Ishikawa (cell line): ENCODE measurements around the gene ILK.

Source experiments
- CEBPB ChIP-seq: IDR thresholded peaks from 2 replicates; pipeline ENCODE4 v1.6.1; 2012
- CREB1 ChIP-seq: IDR thresholded peaks from 2 replicates; pipeline ENCODE4 v1.6.1; 2012; ENCODE audit warnings: low read depth
- EGR1 ChIP-seq: IDR thresholded peaks from 2 replicates; pipeline ENCODE4 v1.6.1; 2012
- EP300 ChIP-seq: IDR thresholded peaks from 2 replicates; pipeline ENCODE4 v1.6.1; 2012; ENCODE audit warnings: borderline replicate concordance
- FOXM1 ChIP-seq: IDR thresholded peaks from 2 replicates; pipeline ENCODE4 v1.6.1; 2012; ENCODE audit warnings: low read depth, borderline replicate concordance
- MAX ChIP-seq: IDR thresholded peaks from 2 replicates; pipeline ENCODE4 v1.6.1; 2012
- NFIC ChIP-seq: IDR thresholded peaks from 2 replicates; pipeline ENCODE4 v1.6.1; 2012
- RAD21 ChIP-seq: IDR thresholded peaks from 2 replicates; pipeline ENCODE4 v1.6.1; 2012; ENCODE audit warnings: low read depth
- REST ChIP-seq: IDR thresholded peaks from 2 replicates; pipeline ENCODE4 v1.6.1; 2012; ENCODE audit warnings: low read depth, mild to moderate bottlenecking
- TAF1 ChIP-seq: IDR thresholded peaks from 2 replicates; pipeline ENCODE4 v1.6.1; 2012; ENCODE audit warnings: low read depth, mild to moderate bottlenecking
- TCF12 ChIP-seq: IDR thresholded peaks from 2 replicates; pipeline ENCODE4 v1.6.1; 2012; ENCODE audit warnings: low read depth
- TEAD4 ChIP-seq: IDR thresholded peaks from 2 replicates; pipeline ENCODE4 v1.6.1; 2012
- USF1 ChIP-seq: IDR thresholded peaks from 2 replicates; pipeline ENCODE4 v1.6.1; 2012
- YY1 ChIP-seq: IDR thresholded peaks from 2 replicates; pipeline ENCODE4 v1.6.1; 2012; ENCODE audit warnings: low read depth
- ZBTB7A ChIP-seq: IDR thresholded peaks from 2 replicates; pipeline ENCODE4 v1.6.1; 2012; ENCODE audit warnings: low read depth

ILK gene

GRCh38 chr11:6652182-6652581 is 48.6 kb downstream of the ILK start:
- no peak for TF ChIP-seq EP300

GRCh38 chr11:6653097-6653496 is 49.5 kb downstream of the ILK start:
- TF ChIP-seq RAD21, result no peak
- no peak for TF ChIP-seq REST
- TF ChIP-seq TAF1, result no peak
- no peak for TF ChIP-seq CEBPB
- TF ChIP-seq YY1, result no peak
- TF ChIP-seq FOXM1, result no peak
- no peak for TF ChIP-seq ZBTB7A
- no peak for TF ChIP-seq NFIC
- TF ChIP-seq EGR1, result no peak
- no peak for TF ChIP-seq CREB1

- TF ChIP-seq EP300 (no peak), TCF12 (no peak), EGR1 (no peak), YY1 (no peak), MAX (no peak), NFIC (no peak), TEAD4 (no peak)
These were observed 50.1 kb downstream of the ILK start for GRCh38 chr11:6653656-6654055.

- TF ChIP-seq TEAD4, result no peak
These were observed 50.9 kb downstream of the ILK start for GRCh38 chr11:6654281-6655019.

- TF ChIP-seq EGR1 (no peak), YY1 (no peak), CREB1 (no peak), CEBPB (no peak), ZBTB7A (no peak), MAX (no peak), TAF1 (no peak), REST (no peak), TCF12 (no peak)
These were observed 51.6 kb downstream of the ILK start for GRCh38 chr11:6655020-6655789.

GRCh38 chr11:6655790-6656583 is 52.4 kb downstream of the ILK start, which contains the start of gene DCHS1:
DCHS1 (minus strand) TSS chr11:6655809; CDS start chr11:6641613, 14,196 bp downstream.
- TF ChIP-seq YY1 (no peak), EP300 (no peak), USF1 (no peak), EGR1 (no peak)

- TF ChIP-seq FOXM1 (no peak), TEAD4 (no peak), TAF1 (no peak), CREB1 (no peak), YY1 (no peak), EP300 (no peak), USF1 (no peak), RAD21 (no peak), MAX (no peak), TCF12 (no peak), REST (no peak), ZBTB7A (no peak), EGR1 (no peak), NFIC (no peak), CEBPB (no peak)
These were observed 53.0 kb downstream of the ILK start for GRCh38 chr11:6656584-6656915.
